Hepatic stellate cell (primary cell): ENCODE data around the gene BRD4.
"Not testable (repeated sequence)": the region's sequence is repeated elsewhere in the genome, so short reads cannot be mapped to it uniquely, and the experiment has no call there.

ENCODE experiments used
- DNase-seq: peaks from one replicate; pipeline ENCODE4 v3.0.0; 2011; ENCODE audit warnings: low spot score

Gene BRD4

DNA sequence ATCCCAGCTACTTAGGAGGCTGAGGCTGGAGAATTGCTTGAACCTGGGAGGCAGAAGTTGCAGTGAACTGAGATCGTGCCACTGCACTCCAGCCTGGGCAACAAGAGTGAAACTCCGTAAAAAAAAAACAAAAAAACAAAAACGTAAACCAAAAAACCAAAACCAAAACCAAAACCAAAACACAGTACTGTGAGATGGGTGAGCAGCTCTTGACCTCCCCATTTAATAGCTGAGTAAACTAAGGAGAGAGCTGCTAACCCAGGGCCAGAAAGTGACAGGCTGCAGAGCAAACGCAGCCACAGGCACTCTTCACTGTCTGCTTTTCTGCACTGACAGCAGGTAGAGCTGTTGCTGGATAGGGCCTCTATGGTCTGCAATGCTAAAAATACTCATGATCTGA lies 27.7 kb upstream of the BRD4 start:
- not testable (repeated sequence) for DNase-seq

DNA sequence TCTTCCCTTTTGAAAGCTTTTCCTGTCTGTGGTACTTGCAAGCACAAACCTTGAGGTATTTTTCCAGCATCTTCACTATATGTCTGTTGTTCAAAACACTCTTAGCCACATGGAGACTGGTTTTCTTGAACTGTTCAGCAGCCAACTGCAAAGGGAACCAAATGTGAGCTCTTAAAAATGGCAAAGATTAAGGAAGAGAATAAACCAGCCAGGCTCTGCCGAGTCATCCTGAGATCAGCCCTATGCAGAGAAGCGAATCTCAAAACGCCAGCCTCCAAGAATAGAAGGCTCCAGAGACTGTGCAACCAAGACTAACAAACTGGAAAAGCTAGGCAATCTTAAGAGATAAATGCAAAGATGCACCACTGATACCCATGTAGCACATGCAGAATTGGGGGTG lies 26.6 kb upstream of the BRD4 start:
- DNase-seq: no peak

DNA sequence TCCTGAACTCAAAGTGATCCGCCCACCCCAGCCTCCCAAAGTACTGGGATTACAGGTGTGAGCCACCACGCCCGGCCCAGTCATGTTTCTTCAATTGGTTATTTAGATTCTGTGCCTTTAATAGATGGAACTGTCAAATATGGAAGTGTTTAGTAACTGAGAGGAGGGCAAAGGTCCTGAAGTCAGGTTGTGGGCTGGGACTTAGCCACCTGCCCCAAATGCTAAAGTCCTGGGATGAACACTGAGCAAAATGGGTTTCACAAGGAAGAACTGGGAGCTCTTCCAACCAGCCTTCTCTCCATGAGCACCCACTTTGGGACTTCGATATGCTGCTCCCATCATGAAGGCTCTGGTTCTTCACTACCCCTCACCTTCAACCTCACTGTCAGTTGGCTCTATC lies 25.6 kb upstream of the BRD4 start:
- DNase-seq: no peak

DNA sequence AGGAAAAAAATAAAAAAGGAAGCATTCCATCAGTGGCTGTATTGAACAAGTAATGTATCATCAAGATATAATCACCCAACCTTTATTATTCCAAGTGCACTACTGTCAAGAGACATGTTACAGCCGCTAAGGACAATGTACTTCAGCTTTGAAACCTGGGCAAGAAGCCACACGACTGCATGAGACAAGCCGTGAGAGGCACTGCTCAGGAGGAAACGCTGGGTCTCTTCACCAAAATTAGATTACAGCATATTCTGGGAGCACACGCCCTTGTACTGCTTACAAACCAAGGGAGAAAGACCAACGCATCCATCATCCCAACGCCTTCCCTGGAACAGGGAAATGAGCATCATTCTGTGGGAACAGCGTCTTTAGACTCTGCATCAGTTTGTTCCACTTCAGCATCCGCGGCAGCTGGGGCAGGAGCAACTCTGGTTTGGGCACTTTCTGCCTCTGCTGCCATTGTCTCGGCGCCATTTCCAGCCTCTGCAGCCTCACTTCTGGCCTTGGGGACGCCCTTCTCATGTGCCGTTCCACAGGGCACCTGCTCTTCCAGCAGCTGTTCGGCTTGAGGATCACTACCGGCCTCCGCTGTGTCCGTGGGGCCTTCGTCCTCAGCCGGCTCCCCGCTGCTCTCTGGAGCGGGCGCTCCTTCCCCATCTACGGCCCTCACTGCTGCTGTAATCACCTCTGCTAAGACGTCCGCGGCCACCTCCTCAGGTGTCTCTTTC lies 22.4 kb upstream of the BRD4 start:
- DNase-seq: no peak

DNA sequence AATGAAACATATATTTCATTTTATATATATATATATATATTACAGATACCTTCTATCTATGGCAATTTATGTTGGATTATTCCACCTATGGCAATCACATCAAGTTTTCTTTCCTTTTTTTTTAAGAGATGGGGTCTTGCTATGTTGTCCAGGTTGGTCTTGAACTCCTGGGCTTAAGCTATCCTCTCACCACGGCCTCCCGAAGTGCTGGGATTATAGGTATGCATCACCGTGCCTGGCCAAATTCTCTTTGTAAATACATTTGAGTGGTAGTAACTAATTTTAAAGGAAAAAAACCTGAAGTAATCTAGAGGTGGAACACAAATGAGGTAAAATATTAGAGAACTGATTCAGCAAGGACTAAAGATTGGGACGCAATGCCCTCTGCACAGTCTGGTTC lies 21.6 kb upstream of the BRD4 start:
- DNase-seq: no peak

DNA sequence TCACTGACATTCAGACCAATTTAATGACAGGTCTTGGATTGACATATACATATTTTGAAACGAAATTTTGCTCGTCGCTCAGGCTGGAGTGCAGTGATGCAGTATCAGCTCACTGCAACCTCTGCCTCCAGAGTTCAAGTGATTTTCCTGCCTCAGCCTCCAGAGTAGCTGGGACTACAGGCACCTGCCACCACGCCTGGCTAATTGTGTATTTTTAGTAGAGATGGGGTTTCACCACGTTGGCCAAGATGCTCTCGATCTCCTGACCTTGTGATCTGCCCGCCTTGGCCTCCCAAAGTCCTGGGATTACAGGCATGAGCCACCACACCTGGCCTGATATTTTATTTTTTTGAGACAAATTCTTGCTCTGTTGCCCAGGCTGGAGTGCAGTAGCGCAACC lies 20.2 kb upstream of the BRD4 start:
- DNase-seq: not testable (repeated sequence)

DNA sequence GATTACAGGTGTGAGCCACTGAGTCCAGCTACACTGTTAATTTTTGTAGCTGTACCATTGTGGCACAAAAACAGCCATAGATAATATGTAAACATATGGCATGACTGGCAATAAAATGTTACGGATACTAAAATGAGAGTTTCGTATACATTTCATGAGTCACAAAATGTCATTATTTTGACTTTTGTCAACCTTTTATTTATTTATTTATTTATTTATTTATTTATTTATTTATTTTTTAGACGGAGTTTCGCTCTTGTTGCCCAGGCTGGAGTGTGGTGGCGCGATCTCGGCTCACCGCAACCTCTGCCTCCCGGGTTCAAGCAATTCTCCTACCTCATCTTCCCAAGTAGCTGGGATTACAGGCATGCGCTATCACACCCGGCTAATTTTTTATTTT lies 9.0 kb upstream of the BRD4 start:
- not testable (repeated sequence) for DNase-seq

DNA sequence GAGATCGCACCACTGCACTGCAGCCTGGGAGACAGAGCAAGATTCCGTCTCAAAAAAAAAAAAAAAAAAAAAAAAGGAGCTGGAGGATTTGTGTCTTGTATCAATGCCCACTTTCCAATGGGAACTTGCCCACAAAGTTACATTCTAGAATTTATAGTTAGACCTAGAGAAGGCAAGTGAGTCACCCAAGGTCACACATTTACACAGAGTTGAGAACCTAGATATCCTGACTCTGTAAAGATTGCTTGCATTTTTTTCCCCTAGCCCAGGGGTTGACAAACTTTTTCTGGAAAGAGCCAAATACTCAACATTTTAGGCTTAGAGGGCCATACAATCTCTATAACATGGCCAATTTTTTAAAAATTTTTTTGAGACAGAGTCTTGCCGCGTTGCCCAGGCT lies 7.7 kb upstream of the BRD4 start:
- no peak for DNase-seq

DNA sequence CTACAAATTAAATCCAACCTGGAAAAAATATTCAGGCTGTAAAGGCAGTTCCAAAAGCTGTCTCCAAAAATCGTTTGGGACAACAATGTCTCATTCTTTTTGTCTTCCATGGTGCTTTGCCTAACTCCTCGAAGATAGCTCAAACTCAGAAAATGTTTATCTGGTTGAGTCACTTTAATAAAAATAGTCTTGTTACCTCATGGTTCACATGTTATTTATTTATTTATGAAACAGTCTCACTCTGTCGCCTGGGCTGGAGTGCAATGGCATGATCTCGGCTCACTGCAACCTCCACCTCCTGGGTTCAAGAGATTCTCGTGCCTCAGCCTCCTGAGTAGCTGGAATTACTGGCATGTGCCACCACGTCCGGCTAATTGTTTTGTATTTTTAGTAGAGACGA lies 4.9 kb upstream of the BRD4 start:
- peak; percentile 67 for DNase-seq

DNA sequence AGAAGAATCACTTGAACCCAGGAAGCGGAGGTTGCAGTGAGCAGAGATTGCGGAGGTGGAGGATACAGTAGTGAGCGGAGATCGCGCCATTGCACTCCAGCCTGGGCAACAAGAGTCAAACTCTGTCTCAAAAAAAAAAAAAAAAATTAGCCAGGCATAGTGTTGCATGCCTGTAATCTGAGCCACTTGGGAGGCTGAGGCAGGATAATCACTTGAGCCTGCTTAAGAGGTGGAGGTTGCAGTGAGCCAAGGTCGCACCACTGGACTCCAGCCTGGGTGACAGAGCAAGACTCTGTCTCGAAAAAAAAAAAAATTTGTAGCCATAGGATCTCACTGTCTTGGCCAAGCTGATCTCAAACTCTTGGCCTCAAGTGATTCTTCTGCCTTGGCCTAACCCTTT lies 3.7 kb upstream of the BRD4 start:
- not testable (repeated sequence) for DNase-seq

DNA sequence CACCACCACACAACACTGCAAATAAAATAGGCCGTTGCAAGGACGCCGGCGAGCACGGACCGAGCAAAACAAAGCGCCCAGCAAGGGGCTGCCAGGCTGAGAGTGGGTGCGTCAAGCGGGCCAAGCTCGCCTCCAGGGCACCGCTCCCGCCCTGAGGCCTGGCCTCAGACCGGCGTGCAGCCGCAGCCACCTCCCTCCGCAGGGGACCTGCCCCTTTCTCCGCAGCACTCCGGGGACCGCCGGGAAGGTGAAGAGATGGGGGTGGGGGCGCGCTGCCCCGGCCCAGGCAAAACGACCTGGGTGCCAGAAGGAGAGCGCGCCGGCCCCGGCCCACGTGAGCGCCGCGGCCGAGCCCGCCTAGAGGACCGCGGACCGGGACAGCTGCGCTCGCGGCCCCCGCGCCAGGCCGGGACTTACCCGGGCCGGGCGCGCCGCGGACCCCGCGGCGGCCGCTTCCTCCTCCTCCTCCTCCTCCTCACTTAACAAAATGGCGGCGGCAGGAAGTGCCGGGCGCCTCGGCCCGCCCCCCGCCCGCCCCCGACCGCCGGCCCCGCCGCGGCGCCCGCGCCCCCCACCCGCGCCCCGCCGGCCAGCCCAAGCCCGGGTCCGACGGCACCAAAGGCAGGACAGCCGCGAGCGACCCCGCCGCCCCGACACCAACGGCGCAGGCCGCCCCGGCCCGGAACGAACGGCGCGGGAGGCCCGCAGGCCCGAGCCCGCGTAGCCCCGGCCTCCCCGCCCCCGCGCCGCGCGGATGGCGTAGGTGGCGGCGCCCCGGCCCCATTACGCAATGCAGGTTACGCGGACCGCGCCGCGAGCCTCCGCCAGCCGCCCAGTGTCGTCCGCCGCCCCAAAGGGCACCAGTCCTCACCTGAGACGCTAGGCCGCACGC lies 674 bp downstream of the BRD4 start:
- DNase-seq: peak; percentile 62

DNA sequence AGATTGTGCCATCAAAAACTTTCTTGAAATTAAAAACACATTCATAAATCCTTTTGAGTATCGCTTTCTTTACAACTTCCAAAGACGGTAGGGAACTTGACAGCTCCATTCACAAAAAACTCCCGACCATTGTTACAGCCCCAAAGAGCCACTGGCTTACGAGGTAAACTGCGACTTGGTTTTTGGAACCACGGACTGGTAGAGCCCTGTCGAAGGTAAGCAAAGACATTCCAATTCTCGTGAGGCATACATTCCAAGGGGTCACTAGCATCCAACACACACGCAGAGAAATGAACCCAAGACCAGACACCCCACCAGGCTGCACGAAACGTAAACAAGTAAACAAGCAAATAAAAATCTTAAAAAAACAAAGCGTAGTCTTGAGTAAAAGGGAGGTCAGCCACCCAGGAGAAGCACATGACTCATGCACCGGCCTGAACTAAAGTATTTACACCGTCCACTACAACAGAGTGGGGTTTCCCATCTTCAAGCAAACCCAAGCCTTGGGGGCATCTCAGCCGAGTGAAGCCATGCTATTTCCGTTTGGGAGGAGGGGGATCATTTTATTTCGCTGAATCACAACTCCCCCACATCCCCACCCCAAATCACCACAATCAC lies 1.4 kb downstream of the BRD4 start:
- peak; percentile 82 for DNase-seq

DNA sequence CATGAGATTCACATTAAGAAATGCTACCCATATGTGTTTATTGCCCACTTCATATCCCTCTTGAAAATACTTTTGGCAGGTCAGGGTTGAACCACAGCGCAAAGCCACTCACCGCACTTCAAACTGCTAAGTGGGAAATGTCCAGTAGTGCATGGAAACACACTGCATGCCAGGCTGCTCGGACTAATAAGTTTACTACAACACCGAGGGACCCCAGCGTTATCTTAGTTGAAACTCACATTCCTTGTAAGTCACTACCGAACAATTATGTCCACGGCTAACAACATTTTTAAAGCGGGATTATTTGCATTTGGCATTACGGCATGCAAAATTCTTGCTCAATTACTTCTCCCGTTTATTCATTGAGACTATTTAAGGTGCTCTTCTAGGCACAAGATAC lies 4.0 kb downstream of the BRD4 start:
- no peak for DNase-seq

DNA sequence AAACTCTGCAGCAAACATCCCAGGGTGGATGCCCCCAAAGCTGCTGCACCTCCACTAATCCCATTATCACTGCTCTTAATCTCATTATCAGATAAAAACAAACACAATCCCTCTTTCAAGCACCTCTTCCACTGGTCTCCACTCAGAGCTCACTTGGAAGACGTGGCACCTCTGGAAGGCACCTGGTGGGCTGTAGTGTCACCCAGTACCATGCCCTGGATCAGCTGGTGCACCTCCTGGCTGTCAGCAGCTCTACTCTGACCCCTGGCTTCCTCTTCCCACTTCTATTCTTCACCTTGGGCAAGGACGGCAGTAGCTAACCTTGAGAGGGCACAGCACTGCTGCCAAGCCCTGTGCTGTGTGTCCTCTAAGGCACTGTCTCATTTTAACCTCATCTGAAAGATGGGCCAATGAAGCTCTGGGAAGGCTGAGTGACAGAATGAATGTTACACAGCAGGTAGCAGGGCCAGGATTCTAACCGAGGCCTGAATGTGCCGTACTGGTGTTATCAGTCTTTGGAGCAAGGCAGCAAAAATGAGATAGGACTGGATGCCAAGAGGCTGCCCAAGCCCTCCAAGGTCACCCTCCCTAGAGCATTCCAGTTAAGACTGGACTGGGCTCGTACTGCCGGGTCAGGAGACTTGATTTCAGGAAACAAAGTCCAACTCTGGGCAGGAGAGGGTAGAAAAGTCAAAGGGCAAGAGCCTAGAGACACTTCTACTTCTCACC lies 7.4 kb downstream of the BRD4 start:
- no peak for DNase-seq

DNA sequence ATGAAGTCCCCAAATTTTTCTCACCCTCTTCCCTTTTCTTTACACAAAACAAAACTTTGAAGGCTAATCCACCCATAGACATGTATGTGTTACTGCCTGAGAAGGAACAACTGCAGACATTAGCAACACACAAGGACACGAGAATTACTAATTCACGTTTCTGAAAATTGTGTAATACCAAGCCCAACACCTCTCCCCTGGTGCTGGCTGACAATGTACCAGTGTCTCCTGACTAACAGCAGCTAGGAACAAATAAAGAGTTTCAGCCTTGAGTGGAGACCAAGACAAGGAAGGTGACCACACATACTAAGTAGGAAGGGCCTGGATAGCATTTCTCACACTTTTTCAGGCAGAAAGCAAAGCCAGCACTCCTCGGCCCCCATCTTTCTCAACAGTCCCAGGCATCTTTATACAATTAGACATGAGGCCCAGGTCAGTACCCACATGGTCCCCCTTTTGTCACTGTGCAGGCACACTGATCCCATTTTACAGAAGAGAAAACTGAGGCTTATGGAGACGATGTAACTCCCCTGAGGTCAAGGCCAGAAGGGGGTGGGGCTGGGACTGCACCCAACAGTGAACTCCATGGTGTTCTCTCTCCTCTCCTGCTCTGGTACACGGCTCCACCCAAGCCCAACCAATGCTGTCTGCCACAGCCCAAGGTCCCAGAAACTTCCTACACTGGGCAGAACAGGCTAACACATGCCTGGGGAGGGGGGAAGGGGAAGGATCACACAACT lies 8.7 kb downstream of the BRD4 start:
- no peak for DNase-seq

DNA sequence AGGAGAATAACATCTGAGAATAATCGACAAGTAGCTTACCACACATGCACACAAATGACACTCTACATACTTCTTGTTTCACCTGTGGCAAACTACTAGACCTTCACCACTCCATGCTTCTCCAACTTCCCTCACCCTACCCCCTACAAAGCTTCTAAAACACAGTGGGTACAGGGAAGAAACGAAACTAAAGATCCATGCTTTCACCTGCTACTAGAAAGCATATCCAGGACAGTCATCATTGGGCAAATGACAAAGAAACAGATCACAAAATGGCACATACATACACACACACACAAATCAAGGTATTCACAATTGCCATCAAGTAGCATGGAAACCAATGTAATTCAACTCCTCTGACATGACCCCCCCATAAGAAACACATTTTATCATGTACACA lies 10.6 kb downstream of the BRD4 start:
- no peak for DNase-seq

DNA sequence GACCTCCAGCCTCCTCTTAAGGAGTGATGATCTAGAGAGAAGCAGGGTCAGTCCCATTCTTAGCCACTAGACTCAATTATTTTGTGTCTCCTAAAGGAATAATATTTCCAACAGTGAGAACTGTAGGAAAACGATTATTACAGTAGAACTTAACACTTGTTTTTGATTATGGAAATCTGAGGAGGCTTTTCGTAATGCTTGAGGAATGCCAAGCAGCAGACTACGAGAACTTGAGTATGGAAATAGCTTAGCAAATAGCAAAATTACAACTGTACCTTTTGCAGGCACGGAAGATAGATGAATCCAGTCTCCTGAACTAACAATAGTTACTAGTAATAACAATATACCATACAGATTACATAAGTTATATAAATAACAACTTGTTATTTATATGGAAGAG lies 12.2 kb downstream of the BRD4 start:
- no peak for DNase-seq

DNA sequence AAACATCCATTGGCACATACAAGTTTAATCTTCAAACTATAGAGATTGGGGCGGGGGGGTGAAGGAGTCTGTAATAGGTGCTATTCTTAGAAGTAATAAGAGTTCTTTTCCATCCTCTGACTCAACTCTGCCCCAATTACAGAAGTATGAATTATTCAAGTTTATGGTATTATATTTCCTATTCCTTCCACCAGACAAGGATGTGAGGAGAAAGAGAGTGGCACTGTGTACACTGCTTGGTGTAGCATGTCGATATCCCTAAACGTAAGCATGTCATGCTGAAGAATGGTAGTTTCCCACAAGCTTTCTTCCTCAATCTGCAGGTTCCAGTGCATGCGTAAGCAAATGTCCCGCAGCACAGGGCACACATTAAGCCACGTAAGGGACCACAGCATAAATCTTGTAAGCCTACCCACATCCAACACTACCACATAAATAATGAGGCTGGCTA lies 14.1 kb downstream of the BRD4 start:
- DNase-seq: no peak

DNA sequence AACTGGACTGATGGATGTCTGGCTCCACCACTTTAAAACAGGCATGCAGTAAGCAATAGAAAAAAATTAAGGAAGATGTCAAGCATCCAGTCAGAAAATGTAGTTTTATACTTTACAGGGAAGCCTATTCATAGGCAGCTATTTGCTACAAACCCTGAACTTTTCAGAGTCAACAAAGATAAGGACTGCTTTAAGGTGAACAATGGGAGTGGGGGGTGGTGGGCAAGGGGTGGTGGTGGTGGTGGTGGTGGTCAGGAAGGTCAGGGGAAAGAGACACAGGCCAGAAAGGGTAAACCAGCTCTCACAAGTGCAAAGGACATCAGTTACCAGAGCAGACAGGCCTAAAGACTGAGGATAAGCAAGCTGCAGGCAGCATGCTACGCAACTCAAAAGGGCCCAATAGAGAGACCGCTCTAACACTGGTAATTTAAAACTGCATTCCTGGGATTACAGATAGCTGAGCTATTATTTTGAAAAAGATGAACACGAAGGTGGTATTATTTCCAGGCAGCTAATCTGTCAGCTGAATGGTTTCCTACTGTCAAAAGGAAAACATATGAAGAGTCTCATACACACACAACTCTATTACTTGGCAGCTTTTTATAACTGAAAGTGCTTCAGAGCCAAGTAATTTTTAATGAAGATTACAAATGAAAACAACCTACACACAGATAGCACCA lies 14.8 kb downstream of the BRD4 start:
- peak; percentile 63 for DNase-seq

DNA sequence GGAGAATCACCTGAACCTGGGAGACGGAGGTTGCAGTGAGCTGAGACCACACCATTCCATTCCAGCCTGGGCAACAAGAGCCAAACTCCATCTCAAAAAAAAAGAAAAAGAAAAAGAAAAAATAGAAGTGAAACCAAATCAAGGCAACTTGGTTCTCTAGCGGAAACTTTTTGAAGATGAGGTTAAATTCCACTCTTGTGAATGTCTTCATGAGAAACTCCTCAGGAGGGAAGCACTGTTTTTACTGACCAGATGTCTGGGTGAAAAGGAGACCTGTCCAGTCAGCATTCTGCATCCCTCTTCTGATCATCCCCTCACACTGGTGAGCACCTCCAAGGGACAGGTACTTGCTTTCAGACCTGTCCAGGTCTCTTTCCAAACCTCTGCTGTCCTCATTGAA lies 15.8 kb downstream of the BRD4 start:
- peak; percentile 74 for DNase-seq

DNA sequence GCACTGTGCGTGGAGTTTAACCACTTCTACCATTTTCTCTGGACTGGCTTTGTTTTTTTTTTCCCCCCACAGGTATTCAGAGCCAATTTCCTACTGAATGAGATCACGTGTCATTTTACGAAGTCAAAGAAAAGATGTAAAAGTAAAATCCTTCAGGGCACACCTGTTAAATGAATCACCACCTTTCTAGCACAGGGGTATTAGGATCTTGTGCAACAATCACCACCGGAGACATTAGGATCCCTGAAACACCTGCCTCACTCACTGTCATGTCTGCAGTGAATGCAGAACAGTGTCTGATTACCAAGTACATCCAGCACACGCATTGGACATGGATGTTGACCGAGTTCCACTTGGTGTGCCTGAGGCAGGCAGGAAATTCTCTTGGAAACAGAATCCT lies 17.2 kb downstream of the BRD4 start:
- DNase-seq: no peak
